WTC11 (cell line): ENCODE data around the gene EFCAB12.

Source experiments
- TF ChIP-seq, protein P1 (sequence below): sonication (generic); formaldehyde crosslinking; IDR thresholded peaks from 2 replicates; pipeline ENCODE4 v1.8.0; 2023; ENCODE audit warnings: missing genetic modification reagents
- TF ChIP-seq, protein P2 (sequence below): fragments of 200-600 bp; IDR thresholded peaks from 2 replicates; pipeline ENCODE4 v1.8.0; 2022; ENCODE audit warnings: antibody characterized with exemption
- TF ChIP-seq, protein P3 (sequence below): fragments of 250-450 bp; sonication (Bioruptor Pico); IDR thresholded peaks from 2 replicates; pipeline ENCODE4 v1.9.0; 2021; ENCODE audit warnings: moderate library complexity, mild to moderate bottlenecking, inconsistent platforms, borderline replicate concordance

DNA sequence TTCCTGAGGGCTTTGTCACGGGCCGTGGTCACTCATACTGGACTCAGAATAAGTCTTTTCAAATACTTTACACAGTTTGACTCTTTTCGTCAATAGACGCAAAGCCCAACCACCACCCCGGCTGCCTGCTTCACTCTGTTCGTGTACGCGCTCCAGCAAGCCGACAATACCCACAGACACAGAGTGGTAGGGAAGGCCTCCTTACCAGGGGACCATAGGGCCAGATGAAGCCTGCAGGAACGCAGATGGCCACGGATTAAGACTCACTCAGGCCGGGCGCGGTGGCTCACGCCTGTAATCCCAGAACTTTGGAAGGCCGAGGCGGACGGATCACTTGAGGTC lies 29.7 kb downstream of the EFCAB12 start:
- TF ChIP-seq, protein P1, sequence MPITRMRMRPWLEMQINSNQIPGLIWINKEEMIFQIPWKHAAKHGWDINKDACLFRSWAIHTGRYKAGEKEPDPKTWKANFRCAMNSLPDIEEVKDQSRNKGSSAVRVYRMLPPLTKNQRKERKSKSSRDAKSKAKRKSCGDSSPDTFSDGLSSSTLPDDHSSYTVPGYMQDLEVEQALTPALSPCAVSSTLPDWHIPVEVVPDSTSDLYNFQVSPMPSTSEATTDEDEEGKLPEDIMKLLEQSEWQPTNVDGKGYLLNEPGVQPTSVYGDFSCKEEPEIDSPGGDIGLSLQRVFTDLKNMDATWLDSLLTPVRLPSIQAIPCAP (CRISPR knock-in tag), result no peak
- TF ChIP-seq, protein P2, sequence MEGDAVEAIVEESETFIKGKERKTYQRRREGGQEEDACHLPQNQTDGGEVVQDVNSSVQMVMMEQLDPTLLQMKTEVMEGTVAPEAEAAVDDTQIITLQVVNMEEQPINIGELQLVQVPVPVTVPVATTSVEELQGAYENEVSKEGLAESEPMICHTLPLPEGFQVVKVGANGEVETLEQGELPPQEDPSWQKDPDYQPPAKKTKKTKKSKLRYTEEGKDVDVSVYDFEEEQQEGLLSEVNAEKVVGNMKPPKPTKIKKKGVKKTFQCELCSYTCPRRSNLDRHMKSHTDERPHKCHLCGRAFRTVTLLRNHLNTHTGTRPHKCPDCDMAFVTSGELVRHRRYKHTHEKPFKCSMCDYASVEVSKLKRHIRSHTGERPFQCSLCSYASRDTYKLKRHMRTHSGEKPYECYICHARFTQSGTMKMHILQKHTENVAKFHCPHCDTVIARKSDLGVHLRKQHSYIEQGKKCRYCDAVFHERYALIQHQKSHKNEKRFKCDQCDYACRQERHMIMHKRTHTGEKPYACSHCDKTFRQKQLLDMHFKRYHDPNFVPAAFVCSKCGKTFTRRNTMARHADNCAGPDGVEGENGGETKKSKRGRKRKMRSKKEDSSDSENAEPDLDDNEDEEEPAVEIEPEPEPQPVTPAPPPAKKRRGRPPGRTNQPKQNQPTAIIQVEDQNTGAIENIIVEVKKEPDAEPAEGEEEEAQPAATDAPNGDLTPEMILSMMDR, result no peak
- TF ChIP-seq, protein P3, sequence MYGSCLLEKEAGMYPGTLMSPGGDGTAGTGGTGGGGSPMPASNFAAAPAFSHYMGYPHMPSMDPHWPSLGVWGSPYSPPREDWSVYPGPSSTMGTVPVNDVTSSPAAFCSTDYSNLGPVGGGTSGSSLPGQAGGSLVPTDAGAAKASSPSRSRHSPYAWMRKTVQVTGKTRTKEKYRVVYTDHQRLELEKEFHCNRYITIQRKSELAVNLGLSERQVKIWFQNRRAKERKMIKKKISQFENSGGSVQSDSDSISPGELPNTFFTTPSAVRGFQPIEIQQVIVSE (CRISPR knock-in tag), result no peak
